Psoas muscle (tissue), 8 donors: ENCODE data around the gene TOR3A. TPM values are rescaled to one million over a fixed set of nuclear protein-coding genes. Genes with fewer than 3 reads are reported as not detected.

ENCODE experiments used
- ATAC-seq, 4 donors: fragments of 200-7000 bp; cut with Tn5 transposase; one replicate each; pipeline ENCODE4 v1.9.1; 2020; ENCODE audit warnings: moderate library complexity in 3 of 4, mild to moderate bottlenecking in 2 of 4
- DNase-seq, 2 donors: peaks; one replicate each; pipeline ENCODE4 v3.0.0-alpha.2; 2020
- H3K27ac ChIP-seq: fragments of 200-600 bp; one replicate; pipeline ENCODE4 v1.8.0; 2022
- H3K27me3 ChIP-seq, 3 donors: fragments of 200-600 bp in 1 of 3; one replicate each; pipeline versions ENCODE4 v1.6.1 to v1.8.0; 2013 to 2022; ENCODE audit warnings: low read length in 2 of 3, mild to moderate bottlenecking in 2 of 3, moderate library complexity in 1 of 3; ENCODE audit not compliant: insufficient read depth in 3 of 3
- H3K36me3 ChIP-seq, 2 donors: fragments of 200-600 bp in 1 of 2; one replicate each; pipeline versions ENCODE4 v1.6.1 to v1.8.0; 2013 to 2022; ENCODE audit warnings: low read depth in 1 of 2, mild to moderate bottlenecking in 1 of 2, moderate library complexity in 1 of 2; ENCODE audit not compliant: insufficient read depth in 1 of 2
- H3K4me1 ChIP-seq: fragments of 200-600 bp; one replicate; pipeline ENCODE4 v1.8.0; 2022
- H3K4me3 ChIP-seq: fragments of 200-600 bp; one replicate; pipeline ENCODE4 v1.8.0; 2022; ENCODE audit warnings: mild to moderate bottlenecking
- H3K9me3 ChIP-seq: fragments of 200-600 bp; one replicate; pipeline ENCODE4 v1.8.0; 2022
- CTCF ChIP-seq: fragments of 200-600 bp; IDR thresholded peaks from one replicate; pipeline ENCODE4 v1.8.0; 2022; ENCODE audit warnings: antibody characterized with exemption
- WGBS, 3 donors: extraction: QIAGEN DNeasy Blood & Tissue Kit; methylation state at CpG; one replicate each; pipeline versions ENCODE4 v1.1.6 to v1.1.7; 2013; 5-methylcytosine and 5-hydroxymethylcytosine counted together
- intact Hi-C, 2 donors: fragments of 100-400 bp; cut with DNase I; formaldehyde crosslinking; loops; one replicate each; pipeline versions ENCODE4 v1.11.0 to v1.14.2; 2022
- polyA plus RNA-seq, 3 donors: library from polyadenylated mRNA; stranded (reverse); fragments of 200-250 nt; gene quantifications; one replicate each; pipeline ENCODE4 v1.2.3, GENCODE V29; 2013
- total RNA-seq, 4 donors: library from RNA; stranded (reverse); fragmentation: NEBNext Ultra II Directional in 2 of 4; extraction: Animal tissue kit (Norgen Biotek cat#: 25700) in 2 of 4; gene quantifications; one replicate each; pipeline versions ENCODE4 v1.2.1 to v1.2.4, GENCODE V29; 2021 to 2023
- donor health status: healthy with polysubstance abuse.
- donor health status: DM: no; HTN: no; CAD: no; lungs with moderate emphysema.
- donor health status: Bipolar disorder and iron deficiency.
- donor health status: healthy.
- donor health status: DM: yes; HTN: yes; CAD: no.
- donor health status: DM: no; HTN: no; CAD: no.
- donor health status: DM: no; HTN: no; CAD: no.
- donor health status: DM: yes; HTN: yes; CAD: no.

TOR3A gene
- total and polyA plus RNA-seq, 7 donors = 13.5 to 36.0 (median 23.0) TPM

- DNase-seq (no peak), ATAC-seq (no peak)
- intact Hi-C loops = no loop called here
- Histone ChIP-seq H3K4me1 (peaks cover 9% of the 10 kb centered on the region), H3K4me3 (no peak overlapping the region), H3K27me3 (no peaks in the 10 kb centered on the region), H3K9me3 (no peaks in the 10 kb centered on the region), H3K36me3 (peaks cover 17 to 40% of the 10 kb centered on the region in 2 donors), H3K27ac (no peak overlapping the region)
- 92 to 95% (median 94%) methylated on average over 4 of the region's 4 CpGs for WGBS, 3 donors
- TF ChIP-seq CTCF = no peak
Observed at GRCh38 chr1:179099891-179100290, 18.0 kb downstream of the TOR3A start.

- Histone ChIP-seq H3K4me3 (no peak overlapping the region), H3K4me1 (peaks cover 9% of the 10 kb centered on the region), H3K27ac (no peak overlapping the region), H3K9me3 (no peaks in the 10 kb centered on the region), H3K36me3 (peaks cover 15 to 23% of the 10 kb centered on the region in 2 donors), H3K27me3 (no peaks in the 10 kb centered on the region)
- no peak for TF ChIP-seq CTCF
- ATAC-seq = peak; percentile 73 to 89 (median 84)
- no peak for DNase-seq
- WGBS, 3 donors = 40 to 60% (median 45%) methylated on average over 4 of the region's 4 CpGs
- intact Hi-C loops = no loop called here
Observed at GRCh38 chr1:179101566-179101965, 19.7 kb downstream of the TOR3A start.

GRCh38 chr1:179103999-179104398 is 22.1 kb downstream of the TOR3A start:
- Histone ChIP-seq H3K36me3 (peaks cover 9% of the 10 kb centered on the region in 2 donors), H3K4me3 (no peak overlapping the region), H3K27ac (no peak overlapping the region), H3K27me3 (no peaks in the 10 kb centered on the region), H3K9me3 (no peaks in the 10 kb centered on the region), H3K4me1 (peaks cover 25% of the 10 kb centered on the region)
- no peak for TF ChIP-seq CTCF
- no peak for ATAC-seq
- intact Hi-C loops = no loop called here
- whole genome bisulfite sequencing, 3 donors = 94 to 100% (median 97%) methylated on average over 1 of the region's 1 CpG
- no peak for DNase-seq

GRCh38 chr1:179104611-179105250 is 22.9 kb downstream of the TOR3A start:
- intact Hi-C loops = no loop called here
- peaks cover 25% of the 10 kb centered on the region for H3K4me1 ChIP-seq
- DNase-seq (no peak), ATAC-seq (no peak)
- no peak for TF ChIP-seq CTCF
- H3K9me3 ChIP-seq = no peaks in the 10 kb centered on the region
- no peak overlapping the region for H3K4me3 ChIP-seq
- no peaks in the 10 kb centered on the region for H3K27me3 ChIP-seq
- peaks cover 15 to 16% of the 10 kb centered on the region in 2 donors for H3K36me3 ChIP-seq
- no peak overlapping the region for H3K27ac ChIP-seq
- WGBS, 3 donors = 96 to 98% (median 98%) methylated on average over 3 of the region's 3 CpGs

GRCh38 chr1:179105393-179105792 is 23.5 kb downstream of the TOR3A start:
- no peaks in the 10 kb centered on the region for H3K9me3 ChIP-seq
- intact Hi-C loops = no loop called here
- ATAC-seq (no peak), DNase-seq (no peak)
- peaks cover 25% of the 10 kb centered on the region for H3K4me1 ChIP-seq
- H3K4me3 ChIP-seq = no peak overlapping the region
- no peaks in the 10 kb centered on the region for H3K27me3 ChIP-seq
- TF ChIP-seq CTCF = no peak
- 79 to 86% (median 83%) methylated on average over 7 of the region's 7 CpGs for WGBS, 3 donors
- H3K27ac ChIP-seq = no peak overlapping the region
- peaks cover 16 to 23% of the 10 kb centered on the region in 2 donors for H3K36me3 ChIP-seq
